ENCODE data around the gene ZNF700.
"Not testable (repeated sequence)": the region's sequence is repeated elsewhere in the genome, so short reads cannot be mapped to it uniquely, and the experiment has no call there.

ZNF700 gene

DNA sequence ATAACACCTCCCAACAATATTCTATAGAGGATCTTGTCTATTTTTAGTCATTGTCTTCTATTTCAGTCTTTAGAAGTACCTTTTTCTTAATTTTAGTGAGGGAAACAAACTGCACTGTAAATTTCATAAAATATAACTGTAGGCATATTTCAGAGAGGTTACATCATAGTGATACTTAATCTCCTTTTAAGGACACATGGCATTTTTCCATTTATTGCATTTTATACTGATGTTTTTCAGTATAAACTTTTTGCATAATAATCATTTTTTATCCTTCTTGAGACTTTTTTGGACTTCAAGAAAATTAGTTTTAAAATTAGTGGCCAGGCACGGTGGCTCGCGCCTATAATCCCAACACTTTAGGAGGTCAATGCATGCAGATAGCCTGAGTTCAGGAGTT is 6.6 kb downstream of the ZNF700 start:
- H3K9me3 ChIP-seq (ENCODE audit: insufficient read depth, low read length) = peaks cover 11% of the 10 kb centered on the region; the same call in 1 of the 2 replicates
- H3K4me1 ChIP-seq (ENCODE audit: low read length) = peaks cover 5% of the 10 kb centered on the region
- TF ChIP-seq EZH2phosphoT487 (IDR thresholded peaks at IDR 0.05; ENCODE audit: low read depth) = no peak
- TF ChIP-seq, protein P1, sequence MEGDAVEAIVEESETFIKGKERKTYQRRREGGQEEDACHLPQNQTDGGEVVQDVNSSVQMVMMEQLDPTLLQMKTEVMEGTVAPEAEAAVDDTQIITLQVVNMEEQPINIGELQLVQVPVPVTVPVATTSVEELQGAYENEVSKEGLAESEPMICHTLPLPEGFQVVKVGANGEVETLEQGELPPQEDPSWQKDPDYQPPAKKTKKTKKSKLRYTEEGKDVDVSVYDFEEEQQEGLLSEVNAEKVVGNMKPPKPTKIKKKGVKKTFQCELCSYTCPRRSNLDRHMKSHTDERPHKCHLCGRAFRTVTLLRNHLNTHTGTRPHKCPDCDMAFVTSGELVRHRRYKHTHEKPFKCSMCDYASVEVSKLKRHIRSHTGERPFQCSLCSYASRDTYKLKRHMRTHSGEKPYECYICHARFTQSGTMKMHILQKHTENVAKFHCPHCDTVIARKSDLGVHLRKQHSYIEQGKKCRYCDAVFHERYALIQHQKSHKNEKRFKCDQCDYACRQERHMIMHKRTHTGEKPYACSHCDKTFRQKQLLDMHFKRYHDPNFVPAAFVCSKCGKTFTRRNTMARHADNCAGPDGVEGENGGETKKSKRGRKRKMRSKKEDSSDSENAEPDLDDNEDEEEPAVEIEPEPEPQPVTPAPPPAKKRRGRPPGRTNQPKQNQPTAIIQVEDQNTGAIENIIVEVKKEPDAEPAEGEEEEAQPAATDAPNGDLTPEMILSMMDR (IDR thresholded peaks at IDR 0.05; ENCODE audit: low read depth, low read length) = no peak
- peaks cover 86% of the 10 kb centered on the region for H3K79me2 ChIP-seq (ENCODE audit: low read length)
- H3K27me3 ChIP-seq (ENCODE audit: low read depth, low read length) = no peaks in the 10 kb centered on the region
- H3K36me3 ChIP-seq (replicated peaks; ENCODE audit: low read depth, low read length) = peaks cover 77% of the 10 kb centered on the region
- no peak overlapping the region for H3K27ac ChIP-seq (ENCODE audit: low read length)
- no peak overlapping the region for H3K4me2 ChIP-seq (ENCODE audit: low read length)
- H2AFZ ChIP-seq (ENCODE audit: low read depth, low read length) = no peak overlapping the region
- peaks cover 4% of the 10 kb centered on the region for H4K20me1 ChIP-seq (ENCODE audit: insufficient read depth, low read length)
- no peak overlapping the region for H3K9ac ChIP-seq (ENCODE audit: low read length)
- no peak overlapping the region for H3K4me3 ChIP-seq (ENCODE audit: low read length)

DNA sequence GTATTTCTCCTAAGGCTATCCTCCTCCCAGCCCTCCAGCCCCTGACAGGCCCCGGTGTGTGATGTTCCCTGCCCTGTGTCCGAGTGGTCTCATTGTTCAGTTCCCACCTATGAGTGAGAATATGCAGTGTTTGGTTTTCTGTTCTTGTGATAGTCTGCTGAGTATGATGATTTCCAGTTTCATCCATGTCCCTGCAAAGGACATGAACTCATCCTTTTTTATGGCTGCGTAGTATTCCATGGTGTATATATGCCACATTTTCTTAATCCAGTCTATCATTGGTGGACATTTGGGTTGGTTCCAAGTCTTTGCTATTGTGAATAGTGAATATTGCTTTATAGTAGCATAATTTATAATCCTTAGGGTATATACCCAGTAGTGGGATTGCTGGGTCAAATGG is 10.9 kb downstream of the ZNF700 start:
- not testable (repeated sequence) for H3K4me2 ChIP-seq (ENCODE audit: low read length); H3K4me3 ChIP-seq (ENCODE audit: low read length); H3K27ac ChIP-seq (ENCODE audit: low read length); H2AFZ ChIP-seq (ENCODE audit: low read depth, low read length); H3K9ac ChIP-seq (ENCODE audit: low read length); H3K4me1 ChIP-seq (ENCODE audit: low read length); H3K27me3 ChIP-seq (ENCODE audit: low read depth, low read length); H4K20me1 ChIP-seq (ENCODE audit: insufficient read depth, low read length)
- H3K9me3 ChIP-seq (ENCODE audit: insufficient read depth, low read length) = peaks cover 25% of the 10 kb centered on the region; the same call in 1 of the 2 replicates
- peaks cover 76% of the 10 kb centered on the region for H3K79me2 ChIP-seq (ENCODE audit: low read length)
- peaks cover 60% of the 10 kb centered on the region for H3K36me3 ChIP-seq (replicated peaks; ENCODE audit: low read depth, low read length)

DNA sequence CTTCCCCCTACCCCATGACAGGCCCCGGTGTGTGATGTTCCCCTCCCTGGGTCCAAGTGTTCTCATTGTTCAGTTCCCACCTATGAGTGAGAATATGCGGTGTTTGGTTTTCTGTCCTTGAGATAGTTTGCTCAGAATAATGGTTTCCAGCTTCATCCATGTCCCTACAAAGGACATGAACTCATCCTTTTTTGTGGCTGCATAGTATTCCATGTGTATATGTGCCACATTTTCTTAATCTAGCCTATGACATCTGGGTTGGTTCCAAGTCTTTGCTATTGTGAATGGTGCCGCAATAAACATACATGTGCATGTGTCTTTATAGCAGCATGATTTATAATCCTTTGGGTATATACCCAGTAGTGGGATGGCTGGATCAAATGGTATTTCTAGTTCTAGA is 13.5 kb downstream of the ZNF700 start:
- not testable (repeated sequence) for H2AFZ ChIP-seq (ENCODE audit: low read depth, low read length); H3K27me3 ChIP-seq (ENCODE audit: low read depth, low read length); H3K27ac ChIP-seq (ENCODE audit: low read length); H3K4me1 ChIP-seq (ENCODE audit: low read length); H3K4me2 ChIP-seq (ENCODE audit: low read length); H3K4me3 ChIP-seq (ENCODE audit: low read length); H3K9ac ChIP-seq (ENCODE audit: low read length); H4K20me1 ChIP-seq (ENCODE audit: insufficient read depth, low read length)
- peaks cover 57% of the 10 kb centered on the region for H3K36me3 ChIP-seq (replicated peaks; ENCODE audit: low read depth, low read length)
- H3K79me2 ChIP-seq (ENCODE audit: low read length) = peaks cover 70% of the 10 kb centered on the region
- peaks cover 43% of the 10 kb centered on the region for H3K9me3 ChIP-seq (ENCODE audit: insufficient read depth, low read length)

DNA sequence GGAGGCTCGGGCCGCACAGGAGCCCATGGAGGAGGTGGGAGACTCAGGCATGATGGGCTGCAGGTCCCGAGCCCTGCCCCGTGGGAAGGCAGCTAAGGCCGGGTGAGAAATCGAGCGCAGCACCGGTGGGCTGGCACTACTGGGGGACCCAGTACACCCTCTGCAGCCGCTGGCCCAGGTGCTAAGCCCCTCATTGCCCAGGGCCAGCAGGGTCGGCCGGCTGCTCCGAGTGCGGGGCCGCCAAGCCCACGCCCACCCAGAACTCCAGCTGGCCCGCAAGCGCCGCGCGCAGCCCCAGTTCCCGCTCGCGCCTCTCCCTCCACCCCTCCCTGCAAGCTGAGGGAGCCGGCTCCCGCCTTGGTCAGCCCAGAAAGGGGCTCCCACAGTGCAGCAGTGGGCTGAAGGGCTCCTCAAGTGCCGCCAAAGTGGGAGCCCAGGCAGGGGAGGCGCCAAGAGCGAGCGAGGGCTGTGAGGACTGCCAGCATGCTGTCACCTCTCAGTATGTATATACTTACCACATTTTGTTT is 16.5 kb downstream of the ZNF700 start:
- not testable (repeated sequence) for H3K27me3 ChIP-seq (ENCODE audit: low read depth, low read length); H3K9ac ChIP-seq (ENCODE audit: low read length); H3K27ac ChIP-seq (ENCODE audit: low read length); H4K20me1 ChIP-seq (ENCODE audit: insufficient read depth, low read length); H2AFZ ChIP-seq (ENCODE audit: low read depth, low read length); H3K4me2 ChIP-seq (ENCODE audit: low read length); H3K4me3 ChIP-seq (ENCODE audit: low read length); H3K4me1 ChIP-seq (ENCODE audit: low read length)
- Histone ChIP-seq H3K79me2 (ENCODE audit: low read length) (peaks cover 73% of the 10 kb centered on the region), H3K36me3 (replicated peaks; ENCODE audit: low read depth, low read length) (peaks cover 67% of the 10 kb centered on the region), H3K9me3 (ENCODE audit: insufficient read depth, low read length) (peaks cover 60% of the 10 kb centered on the region)

DNA sequence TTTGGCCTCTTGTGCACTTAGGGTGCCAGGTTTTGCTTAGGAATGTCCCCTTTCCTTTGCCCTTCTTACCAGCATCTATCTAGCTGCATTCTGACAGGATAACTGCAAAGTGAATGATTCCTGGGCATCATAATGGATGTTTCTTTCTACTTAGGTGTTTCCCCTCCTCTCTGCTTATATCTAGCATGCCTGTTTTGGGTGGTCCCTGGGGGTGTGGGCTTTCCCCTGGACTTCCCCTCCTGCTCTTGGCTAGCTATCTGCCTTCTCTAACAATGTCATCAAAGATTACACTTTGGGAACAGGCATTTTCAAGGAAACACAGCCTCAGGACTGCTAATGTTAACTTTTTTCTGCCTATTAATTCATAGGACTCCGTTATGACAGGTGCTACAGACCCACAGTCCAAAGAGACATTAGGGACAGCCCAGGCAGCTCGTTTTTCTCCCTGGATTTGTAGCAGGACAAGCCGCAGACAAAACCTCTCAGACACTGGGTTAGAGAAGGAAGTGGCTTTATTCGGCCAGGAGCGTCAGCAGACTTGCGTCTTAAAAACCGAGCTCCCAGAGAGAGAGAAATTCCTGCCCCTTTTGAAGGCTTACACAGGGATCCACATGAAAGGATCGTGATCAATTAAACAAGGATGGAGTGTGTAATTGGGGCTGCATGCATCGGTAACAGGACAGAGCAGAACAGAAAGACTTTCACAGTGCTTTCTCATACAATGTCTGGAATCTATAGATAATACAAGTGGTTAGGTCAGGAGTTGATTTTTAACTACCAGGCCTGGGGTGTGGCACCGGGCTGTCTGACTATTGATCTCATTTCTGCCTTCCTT is 17.3 kb downstream of the ZNF700 start:
- no peak overlapping the region for H3K4me2 ChIP-seq (ENCODE audit: low read length)
- H3K4me1 ChIP-seq (ENCODE audit: low read length) = no peaks in the 10 kb centered on the region; the same call in 1 of the 2 replicates
- peaks cover 65% of the 10 kb centered on the region for H3K9me3 ChIP-seq (ENCODE audit: insufficient read depth, low read length)
- H3K27ac ChIP-seq (ENCODE audit: low read length) = 0 out of 2 replicates have a peak overlapping the region, but pooled peaks have one; percentile 25
- peaks cover 71% of the 10 kb centered on the region for H3K36me3 ChIP-seq (replicated peaks; ENCODE audit: low read depth, low read length)
- TF ChIP-seq, protein P1 (IDR thresholded peaks at IDR 0.05; ENCODE audit: low read depth, low read length) = no peak
- no peak for TF ChIP-seq EZH2phosphoT487 (IDR thresholded peaks at IDR 0.05; ENCODE audit: low read depth)
- peaks cover 68% of the 10 kb centered on the region for H3K79me2 ChIP-seq (ENCODE audit: low read length)
- no peaks in the 10 kb centered on the region for H3K27me3 ChIP-seq (ENCODE audit: low read depth, low read length)
- H2AFZ ChIP-seq (ENCODE audit: low read depth, low read length) = no peak overlapping the region
- no peak overlapping the region for H3K9ac ChIP-seq (ENCODE audit: low read length)
- H3K4me3 ChIP-seq (ENCODE audit: low read length) = no peak overlapping the region
- H4K20me1 ChIP-seq (ENCODE audit: insufficient read depth, low read length) = 0 out of 2 replicates have a peak, but pooled peaks cover 4% of the 10 kb centered on the region

Measured in OCI-LY3 (cell line).